Panc1 (cell line): Measurements from ENCODE around the gene P2RY12. TPM values are rescaled to one million over a fixed set of nuclear protein-coding genes. Genes with fewer than 3 reads are reported as not detected.

Experiments
- ATAC-seq: fragments of 200-7000 bp; cut with Tn5 transposase; 2 replicates; pipeline ENCODE4 v1.9.1; 2020; ENCODE audit warnings: mild to moderate bottlenecking, moderate library complexity
- BruUV-seq: library from RNA; stranded (reverse); fragments of 400-500 nt; replicated peaks from 2 replicates; lab custom pipeline; 2021; lab: Mats Ljungman, UMichigan
- CTCF ChIA-PET: fragments of 300-600 bp; sonication (Branson Sonifier 250); formaldehyde crosslinking; loops from one replicate; lab custom pipeline; 2022; ENCODE audit warnings: antibody characterized with exemption; lab: Charles Lee
- POLR2A ChIA-PET: fragments of 300-600 bp; sonication (Branson Sonifier 250); formaldehyde crosslinking; loops from one replicate; lab custom pipeline; 2022; ENCODE audit warnings: antibody characterized with exemption; lab: Charles Lee
- DNase-seq: peaks from one replicate; pipeline ENCODE4 v3.0.0-alpha.2; 2010; ENCODE audit warnings: low read depth, low spot score
- H3K27ac ChIP-seq: 2 replicates; pipeline ENCODE4 v1.5.1; 2011; ENCODE audit warnings: mild to moderate bottlenecking, low read length, inconsistent platforms
- H3K27me3 ChIP-seq: fragments of 200-500 bp; sonication (Bioruptor generic); 2 replicates; pipeline ENCODE4 v1.6.0; 2014; ENCODE audit warnings: low read length, inconsistent platforms; ENCODE audit not compliant: control insufficient read depth, insufficient read depth
- H3K36me3 ChIP-seq: fragments of 200-500 bp; sonication (Bioruptor generic); 2 replicates; pipeline ENCODE4 v1.5.1; 2014; ENCODE audit warnings: inconsistent platforms, mild to moderate bottlenecking, low read length, moderate library complexity; ENCODE audit not compliant: control insufficient read depth, insufficient read depth
- H3K4me1 ChIP-seq: 2 replicates; pipeline ENCODE4 v1.5.1; 2011; ENCODE audit warnings: inconsistent platforms, mild to moderate bottlenecking, low read length, moderate library complexity; ENCODE audit not compliant: control insufficient read depth, insufficient read depth
- H3K4me3 ChIP-seq, 2 experiments: 2 replicates each; pipeline ENCODE4 v1.5.1; 2011 to 2012; ENCODE audit warnings: low read depth in 2 of 2, low read length in 2 of 2, mild to moderate bottlenecking in 2 of 2, inconsistent platforms in 1 of 2, moderate library complexity in 1 of 2
- H3K9me3 ChIP-seq: fragments of 200-500 bp; sonication (Bioruptor generic); 2 replicates; pipeline ENCODE4 v1.5.1; 2014; ENCODE audit warnings: low read depth, mild to moderate bottlenecking, inconsistent platforms, low read length, moderate library complexity; ENCODE audit not compliant: control insufficient read depth, insufficient read depth
- CTCF ChIP-seq: fragments of 450-650 bp; IDR thresholded peaks from 2 replicates; pipeline ENCODE4 v1.5.1; 2017; ENCODE audit warnings: mild to moderate bottlenecking
- POLR2AphosphoS5 ChIP-seq: IDR thresholded peaks from 2 replicates; pipeline ENCODE4 v1.6.1; 2012; ENCODE audit warnings: mild to moderate bottlenecking, low read depth, low read length, moderate library complexity
- REST ChIP-seq, 2 experiments: IDR thresholded peaks; 2 replicates each; pipeline ENCODE4 v1.6.1; 2011 to 2012; ENCODE audit warnings: low read depth in 2 of 2, control low read depth in 1 of 2, low read length in 1 of 2, mild to moderate bottlenecking in 1 of 2, moderate library complexity in 1 of 2; ENCODE audit not compliant: insufficient read depth in 1 of 2
- SIN3A ChIP-seq: IDR thresholded peaks from 2 replicates; pipeline ENCODE4 v1.6.1; 2012; ENCODE audit warnings: low read depth, mild to moderate bottlenecking, low read length, moderate library complexity, borderline replicate concordance; ENCODE audit not compliant: insufficient read depth
- TCF7L2 ChIP-seq: IDR thresholded peaks from 2 replicates; pipeline ENCODE4 v1.6.1; 2011; ENCODE audit warnings: mild to moderate bottlenecking, low read depth, low read length, inconsistent platforms
- in situ Hi-C: cut with HindIII; loops from 2 replicates; pipeline ENCODE4 v1.10.0; 2016; ENCODE audit warnings: low sequenced_read_pairs, low pct_unique_long_range_greater_than_20kb
- intact Hi-C: fragments of 100-400 bp; cut with micrococcal nuclease; formaldehyde crosslinking; loops from one replicate; pipeline ENCODE4 v1.10.0; 2022; ENCODE audit not compliant: unreplicated experiment
- total RNA-seq: library from RNA; stranded (reverse); gene quantifications from one replicate; pipeline ENCODE4 v1.2.1, GENCODE V29; 2021; ENCODE audit not compliant: unreplicated experiment

Gene P2RY12
- total RNA-seq, 1 experiment from 2014 or later = not detected

GRCh38 chr3:151296226-151296625 lies 88.3 kb downstream of the P2RY12 start:
- intact Hi-C loops = no loop called here
- ATAC-seq (no peak), DNase-seq (no peak)
- in situ Hi-C loops = no loop called here
- H3K4me3 ChIP-seq = no peak overlapping the region
- no peaks in the 10 kb centered on the region for H3K4me1 ChIP-seq
- BruUV-seq = no TSS peak
- ChIA-PET POLR2A (no interaction called here), CTCF (no interaction called here)
- H3K36me3 ChIP-seq = no peaks in the 10 kb centered on the region
- TF ChIP-seq REST (IDR thresholded peaks at IDR 0.05; ENCODE audit: insufficient read depth in 1 of 2, low read depth in 2 of 2, low read length in 1 of 2) (no peak), CTCF (no peak), TCF7L2 (no peak), SIN3A (no peak)
- no peaks in the 10 kb centered on the region for H3K9me3 ChIP-seq
- H3K27ac ChIP-seq = no peak overlapping the region
- no peaks in the 10 kb centered on the region for H3K27me3 ChIP-seq

GRCh38 chr3:151293127-151293526 lies 91.4 kb downstream of the P2RY12 start:
- no peaks in the 10 kb centered on the region for H3K9me3 ChIP-seq
- TF ChIP-seq TCF7L2 (no peak), REST (IDR thresholded peaks at IDR 0.05; ENCODE audit: insufficient read depth in 1 of 2, low read depth in 2 of 2, low read length in 1 of 2) (no peak), SIN3A (no peak), CTCF (no peak), POLR2AphosphoS5 (no peak)
- ATAC-seq (no peak), DNase-seq (no peak)
- no peaks in the 10 kb centered on the region for H3K4me1 ChIP-seq
- no peaks in the 10 kb centered on the region for H3K36me3 ChIP-seq
- CTCF ChIA-PET = interaction anchor here (0.6 kb wide), 3 partner anchors 16 to 544 kb away, joined by 3 to 4 read pairs (median 3); no protein-coding TSS in a partner anchor
- intact Hi-C loops (loop anchor here (5.0 kb wide), 2 partner anchors 34 to 544 kb away; partner anchors contain the start of gene P2RY13), in situ Hi-C loops (no loop called here)
- BruUV-seq = no TSS peak
- no peaks in the 10 kb centered on the region for H3K27me3 ChIP-seq
- POLR2A ChIA-PET = no interaction called here
- no peak overlapping the region for H3K27ac ChIP-seq
- no peak overlapping the region for H3K4me3 ChIP-seq
